Measurements from ENCODE around the gene TAF4B. TPM values are rescaled to one million over a fixed set of nuclear protein-coding genes. Genes with fewer than 3 reads are reported as not detected.

TAF4B gene, protein sequence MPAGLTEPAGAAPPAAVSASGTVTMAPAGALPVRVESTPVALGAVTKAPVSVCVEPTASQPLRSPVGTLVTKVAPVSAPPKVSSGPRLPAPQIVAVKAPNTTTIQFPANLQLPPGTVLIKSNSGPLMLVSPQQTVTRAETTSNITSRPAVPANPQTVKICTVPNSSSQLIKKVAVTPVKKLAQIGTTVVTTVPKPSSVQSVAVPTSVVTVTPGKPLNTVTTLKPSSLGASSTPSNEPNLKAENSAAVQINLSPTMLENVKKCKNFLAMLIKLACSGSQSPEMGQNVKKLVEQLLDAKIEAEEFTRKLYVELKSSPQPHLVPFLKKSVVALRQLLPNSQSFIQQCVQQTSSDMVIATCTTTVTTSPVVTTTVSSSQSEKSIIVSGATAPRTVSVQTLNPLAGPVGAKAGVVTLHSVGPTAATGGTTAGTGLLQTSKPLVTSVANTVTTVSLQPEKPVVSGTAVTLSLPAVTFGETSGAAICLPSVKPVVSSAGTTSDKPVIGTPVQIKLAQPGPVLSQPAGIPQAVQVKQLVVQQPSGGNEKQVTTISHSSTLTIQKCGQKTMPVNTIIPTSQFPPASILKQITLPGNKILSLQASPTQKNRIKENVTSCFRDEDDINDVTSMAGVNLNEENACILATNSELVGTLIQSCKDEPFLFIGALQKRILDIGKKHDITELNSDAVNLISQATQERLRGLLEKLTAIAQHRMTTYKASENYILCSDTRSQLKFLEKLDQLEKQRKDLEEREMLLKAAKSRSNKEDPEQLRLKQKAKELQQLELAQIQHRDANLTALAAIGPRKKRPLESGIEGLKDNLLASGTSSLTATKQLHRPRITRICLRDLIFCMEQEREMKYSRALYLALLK
- 13.8 and 13.9 TPM in 2 replicates for total RNA-seq (2014; rRNA removed; shearing (Covaris generic))

DNA sequence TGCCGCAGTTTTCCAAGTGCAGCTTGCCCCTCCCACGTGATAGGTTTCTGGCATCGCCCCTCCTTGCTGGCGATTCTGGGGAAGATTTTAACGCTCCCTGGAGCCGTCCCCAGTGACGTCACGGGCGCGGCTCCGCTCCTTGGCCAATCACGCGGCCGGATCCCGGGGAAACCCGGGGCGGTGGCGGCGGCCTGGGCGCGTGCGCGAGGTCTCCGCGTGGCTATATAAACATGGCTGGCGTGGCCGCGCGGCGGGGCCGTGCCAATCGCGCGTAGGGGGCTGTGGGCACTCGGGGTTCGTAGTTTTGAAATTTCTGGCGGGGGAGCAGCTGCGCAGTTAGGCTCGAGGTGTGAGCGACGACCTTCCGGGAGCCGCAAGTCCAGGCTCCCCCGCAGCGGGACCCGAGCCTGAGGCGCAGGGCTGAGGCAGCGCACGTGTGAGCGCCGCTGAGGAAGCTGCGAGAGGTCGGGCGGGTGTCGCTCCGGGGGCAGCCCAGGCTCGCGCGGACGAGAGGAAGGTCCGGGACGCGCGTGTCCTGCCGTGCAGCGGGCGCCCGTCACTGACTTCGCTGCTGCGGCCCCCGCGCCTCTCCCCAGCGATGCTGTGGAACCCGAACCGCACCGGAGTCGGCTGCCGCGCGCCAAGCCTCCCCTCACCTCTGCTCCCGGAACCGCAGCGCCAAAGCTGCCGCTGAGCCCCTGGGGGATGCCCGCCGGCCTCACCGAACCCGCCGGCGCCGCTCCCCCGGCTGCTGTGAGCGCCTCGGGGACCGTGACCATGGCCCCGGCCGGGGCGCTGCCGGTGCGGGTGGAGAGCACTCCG, at the start of gene TAF4B:
Gene TAF4B (plus strand): TSS at position 217 of the 822 bp plus-strand sequence. CDS start 489 bp downstream, at position 706.

Small RNA genes lying within 50 kb of the gene (small RNA-seq; reads per million reads assigned to genes)
- gene RNU6-1289P, result not detected

Other genes with a start within 250 kb of the TAF4B start
- gene SS18, start 135.8 kb upstream of the TAF4B start, total RNA-seq (2014; rRNA removed; shearing (Covaris generic)), result 68.3 and 68.9 TPM in 2 replicates
- not detected in 2 replicates for gene PSMA8, start 92.6 kb upstream of the TAF4B start, total RNA-seq (2014; rRNA removed; shearing (Covaris generic))

Data from A375 (cell line).